HG02870 (cell line): Measurements from ENCODE around the gene CCM2L.

ENCODE experiments used
- ATAC-seq: cut with Tn5 transposase; IDR thresholded peaks from one replicate; pipeline ENCODE4 v1.9.1; 2021; ENCODE audit warnings: mild to moderate bottlenecking, moderate library complexity; ENCODE audit not compliant: unreplicated experiment

Gene CCM2L

GRCh38 chr20:32053648-32054047 is 43.4 kb downstream of the CCM2L start:
- ATAC-seq: no peak

GRCh38 chr20:32056708-32057483 is 46.7 kb downstream of the CCM2L start:
- no peak for ATAC-seq

- ATAC-seq: no peak
Observed at GRCh38 chr20:32057656-32058184, 47.5 kb downstream of the CCM2L start.

- no peak for ATAC-seq
Observed at GRCh38 chr20:32059189-32059588, 49.0 kb downstream of the CCM2L start.

- peak; percentile 41 for ATAC-seq
Observed at GRCh38 chr20:32062776-32063170, 52.5 kb downstream of the CCM2L start.

- no peak for ATAC-seq
Observed at GRCh38 chr20:32063695-32064094, 53.5 kb downstream of the CCM2L start.

- ATAC-seq: no peak
Observed at GRCh38 chr20:32064667-32065066, 54.4 kb downstream of the CCM2L start.

- ATAC-seq: no peak
Observed at GRCh38 chr20:32067234-32067821, 57.1 kb downstream of the CCM2L start.

GRCh38 chr20:32068174-32068573 is 57.9 kb downstream of the CCM2L start:
- ATAC-seq: no peak

- ATAC-seq: no peak
Observed at GRCh38 chr20:32069711-32070110, 59.5 kb downstream of the CCM2L start.

GRCh38 chr20:32070282-32070681 is 60.0 kb downstream of the CCM2L start:
- no peak for ATAC-seq

- ATAC-seq: no peak
Observed at GRCh38 chr20:32070690-32071213, 60.5 kb downstream of the CCM2L start.

- ATAC-seq: no peak
Observed at GRCh38 chr20:32071395-32072167, 61.3 kb downstream of the CCM2L start.

GRCh38 chr20:32072168-32072750 is 62.0 kb downstream of the CCM2L start:
- ATAC-seq: no peak

- no peak for ATAC-seq
Observed at GRCh38 chr20:32075534-32075933, 65.3 kb downstream of the CCM2L start.

- no peak for ATAC-seq
Observed at GRCh38 chr20:32077190-32077589, 67.0 kb downstream of the CCM2L start.

GRCh38 chr20:32078322-32078721 is 68.1 kb downstream of the CCM2L start:
- ATAC-seq: no peak

GRCh38 chr20:32078791-32079190 is 68.6 kb downstream of the CCM2L start:
- ATAC-seq: no peak

GRCh38 chr20:32079655-32080109 is 69.4 kb downstream of the CCM2L start:
- no peak for ATAC-seq

GRCh38 chr20:32080783-32081182 is 70.5 kb downstream of the CCM2L start:
- ATAC-seq: no peak
